C4-2B (cell line): ENCODE data around the gene ZBED4.

Experiments used
- ZFX ChIP-seq: fragments of 450-650 bp; IDR thresholded peaks from 2 replicates; pipeline ENCODE4 v1.6.1; 2017
- TF ChIP-seq, protein P1 (sequence below): fragments of 450-650 bp; conservative IDR thresholded peaks from 2 replicates; pipeline ENCODE4 v1.5.1; 2017; ENCODE audit warnings: mild to moderate bottlenecking

DNA sequence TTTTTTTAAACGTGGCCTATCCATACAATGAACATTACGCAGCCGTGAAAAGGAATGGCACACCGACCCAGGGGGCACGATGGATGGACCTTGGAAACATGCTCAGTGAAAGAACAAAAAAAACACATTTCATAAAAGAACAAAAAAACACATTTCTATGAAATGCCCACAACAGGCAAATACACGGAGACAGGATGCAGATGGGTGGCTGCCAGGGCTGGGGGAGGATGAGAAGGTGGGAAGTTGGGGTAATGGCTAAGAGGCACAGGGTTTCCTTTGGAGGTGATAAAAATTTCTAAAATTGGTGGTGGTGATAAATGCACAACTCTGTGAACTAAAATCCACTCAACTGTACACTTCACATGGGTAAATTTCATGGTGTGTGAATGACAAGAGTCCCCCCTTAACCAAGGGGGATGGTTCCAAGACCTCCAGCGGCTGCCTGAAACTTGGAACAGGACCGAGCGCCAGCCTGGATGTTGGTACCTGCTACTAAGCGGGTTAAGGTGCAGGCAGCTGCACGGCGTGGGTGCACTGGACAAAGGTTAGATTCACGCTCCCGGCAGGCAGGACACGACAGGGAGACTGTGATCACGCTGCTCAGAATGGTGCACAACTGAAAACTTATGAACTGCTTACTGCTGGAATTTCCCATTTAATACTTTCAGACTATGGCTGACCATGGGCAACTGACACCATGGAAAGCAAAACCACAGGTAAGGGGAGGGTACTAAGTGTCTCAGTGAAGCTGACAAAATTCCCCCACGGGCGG is 42.4 kb upstream of the ZBED4 start:
- TF ChIP-seq, protein P1, sequence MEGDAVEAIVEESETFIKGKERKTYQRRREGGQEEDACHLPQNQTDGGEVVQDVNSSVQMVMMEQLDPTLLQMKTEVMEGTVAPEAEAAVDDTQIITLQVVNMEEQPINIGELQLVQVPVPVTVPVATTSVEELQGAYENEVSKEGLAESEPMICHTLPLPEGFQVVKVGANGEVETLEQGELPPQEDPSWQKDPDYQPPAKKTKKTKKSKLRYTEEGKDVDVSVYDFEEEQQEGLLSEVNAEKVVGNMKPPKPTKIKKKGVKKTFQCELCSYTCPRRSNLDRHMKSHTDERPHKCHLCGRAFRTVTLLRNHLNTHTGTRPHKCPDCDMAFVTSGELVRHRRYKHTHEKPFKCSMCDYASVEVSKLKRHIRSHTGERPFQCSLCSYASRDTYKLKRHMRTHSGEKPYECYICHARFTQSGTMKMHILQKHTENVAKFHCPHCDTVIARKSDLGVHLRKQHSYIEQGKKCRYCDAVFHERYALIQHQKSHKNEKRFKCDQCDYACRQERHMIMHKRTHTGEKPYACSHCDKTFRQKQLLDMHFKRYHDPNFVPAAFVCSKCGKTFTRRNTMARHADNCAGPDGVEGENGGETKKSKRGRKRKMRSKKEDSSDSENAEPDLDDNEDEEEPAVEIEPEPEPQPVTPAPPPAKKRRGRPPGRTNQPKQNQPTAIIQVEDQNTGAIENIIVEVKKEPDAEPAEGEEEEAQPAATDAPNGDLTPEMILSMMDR: no peak
- no peak for TF ChIP-seq ZFX
